IPS-18a (cell line): ENCODE results near the gene CDH13.

Experiments used
- H3K27ac ChIP-seq: one replicate; pipeline ENCODE4 v1.5.1; 2013; ENCODE audit warnings: low read length
- H3K27me3 ChIP-seq: one replicate; pipeline ENCODE4 v1.6.1; 2013; ENCODE audit warnings: mild to moderate bottlenecking, low read length; ENCODE audit not compliant: control insufficient read depth, insufficient read depth
- H3K36me3 ChIP-seq: one replicate; pipeline ENCODE4 v1.6.1; 2013; ENCODE audit warnings: low read depth, low read length; ENCODE audit not compliant: control insufficient read depth
- H3K4me1 ChIP-seq: one replicate; pipeline ENCODE4 v1.6.1; 2013; ENCODE audit warnings: low read depth, low read length; ENCODE audit not compliant: control insufficient read depth
- H3K4me3 ChIP-seq: one replicate; pipeline ENCODE4 v1.5.1; 2013; ENCODE audit warnings: low read length
- H3K9ac ChIP-seq: one replicate; pipeline ENCODE4 v1.6.1; 2013; ENCODE audit warnings: mild to moderate bottlenecking, low read length, moderate library complexity
- H3K9me3 ChIP-seq: one replicate; pipeline ENCODE4 v1.6.1; 2013; ENCODE audit warnings: low read depth, low read length; ENCODE audit not compliant: control insufficient read depth

Gene CDH13

DNA sequence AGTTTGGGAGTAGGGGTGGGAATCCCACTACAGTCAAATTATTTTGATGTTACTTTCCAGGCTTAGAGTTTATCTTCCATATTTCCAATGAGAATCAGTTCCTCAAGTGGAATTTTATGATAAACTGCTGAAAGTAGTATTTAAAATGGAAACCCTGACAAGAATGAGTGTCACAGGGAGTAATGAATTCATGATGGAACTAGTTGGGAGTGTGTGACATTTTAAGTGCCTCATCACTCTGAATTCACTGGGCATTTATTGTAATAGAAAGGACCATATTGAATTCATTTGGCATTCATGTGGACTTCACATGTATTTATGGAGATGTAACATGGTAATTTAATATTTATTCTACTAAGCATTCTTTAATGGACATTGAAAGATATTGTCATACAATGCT is 320.9 kb downstream of the CDH13 start:
- no peaks in the 10 kb centered on the region for H3K27me3 ChIP-seq
- no peaks in the 10 kb centered on the region for H3K9me3 ChIP-seq
- no peaks in the 10 kb centered on the region for H3K36me3 ChIP-seq
- H3K4me1 ChIP-seq = no peaks in the 10 kb centered on the region
- no peak overlapping the region for H3K4me3 ChIP-seq
- no peak overlapping the region for H3K27ac ChIP-seq
- H3K9ac ChIP-seq = no peak overlapping the region

DNA sequence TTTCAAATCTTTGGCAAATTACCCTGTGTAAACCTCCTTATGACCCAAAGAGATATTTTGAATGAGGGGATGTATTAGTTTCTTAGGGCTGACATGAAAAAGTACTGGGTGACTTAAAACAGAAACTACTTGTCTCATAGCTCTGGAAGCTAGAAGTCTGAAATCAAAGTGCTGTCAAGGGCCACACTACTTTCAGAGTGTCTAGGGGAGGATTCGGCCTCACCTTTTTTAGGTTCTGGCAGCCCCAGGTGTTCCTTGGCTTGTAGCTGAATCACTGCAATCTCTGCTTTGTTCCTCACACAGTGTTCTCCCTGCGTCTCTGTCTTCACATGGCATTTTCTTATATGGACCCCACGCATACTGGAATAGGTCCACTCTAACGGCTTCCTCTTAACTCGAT is 322.2 kb downstream of the CDH13 start:
- Histone ChIP-seq H3K9me3 (no peaks in the 10 kb centered on the region), H3K4me3 (no peak overlapping the region), H3K27me3 (no peaks in the 10 kb centered on the region), H3K9ac (no peak overlapping the region), H3K36me3 (no peaks in the 10 kb centered on the region), H3K4me1 (no peaks in the 10 kb centered on the region), H3K27ac (no peak overlapping the region)

DNA sequence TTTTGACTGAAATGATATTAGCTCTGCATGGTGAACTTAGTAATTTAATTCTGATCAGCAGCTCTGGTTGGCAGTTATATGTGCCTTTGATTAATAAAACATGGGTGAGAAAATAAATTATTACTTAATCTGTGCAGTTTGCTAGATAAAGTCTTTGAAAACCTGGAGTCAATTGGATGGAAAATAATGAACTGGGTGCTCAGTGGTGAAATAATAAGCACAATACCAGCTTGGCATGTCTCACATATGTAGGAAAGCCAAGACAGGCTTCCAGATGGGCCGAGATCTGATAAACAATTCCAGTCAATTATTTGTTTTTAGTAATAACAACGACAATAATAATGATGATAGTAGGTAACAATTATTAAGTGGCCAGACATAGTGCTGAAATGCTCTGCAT is 326.7 kb downstream of the CDH13 start:
- Histone ChIP-seq H3K9me3 (no peaks in the 10 kb centered on the region), H3K36me3 (no peaks in the 10 kb centered on the region), H3K27ac (no peak overlapping the region), H3K4me3 (no peak overlapping the region), H3K27me3 (no peaks in the 10 kb centered on the region), H3K4me1 (no peaks in the 10 kb centered on the region), H3K9ac (no peak overlapping the region)

DNA sequence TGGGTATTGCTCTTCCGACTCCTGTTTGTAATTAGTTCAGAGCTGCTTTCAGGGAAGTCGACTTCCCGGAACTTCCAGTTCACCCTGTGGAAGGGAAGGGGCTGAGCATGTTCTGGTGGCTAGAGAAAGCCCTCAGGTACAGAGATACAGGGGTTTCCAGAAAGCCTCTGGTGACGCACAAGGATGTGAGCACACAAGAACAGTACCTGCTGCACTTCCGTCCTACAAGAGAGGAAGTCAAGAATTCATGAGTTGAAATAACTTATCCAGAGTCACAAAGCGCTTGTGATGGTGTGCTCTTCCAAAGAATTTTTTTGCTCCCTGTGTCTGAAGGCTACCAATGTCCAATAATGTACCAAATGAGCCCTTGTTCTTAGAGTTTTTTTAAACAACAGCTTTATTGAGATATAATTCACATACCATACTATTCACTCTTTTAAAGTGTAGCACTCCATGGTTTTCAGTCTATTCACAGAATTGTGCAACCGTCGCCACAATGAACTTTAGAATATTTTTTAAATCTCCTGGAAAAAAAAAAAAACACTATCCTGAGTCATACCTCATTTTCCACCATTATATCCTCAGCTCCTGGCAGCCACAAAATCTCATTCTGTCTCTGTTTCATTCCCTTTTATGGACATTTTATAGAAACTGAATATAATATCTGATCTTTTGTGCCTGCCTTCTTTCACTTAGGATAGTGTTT is 327.6 kb downstream of the CDH13 start:
- Histone ChIP-seq H3K27me3 (no peaks in the 10 kb centered on the region), H3K9me3 (no peaks in the 10 kb centered on the region), H3K36me3 (no peaks in the 10 kb centered on the region), H3K4me1 (no peaks in the 10 kb centered on the region), H3K27ac (no peak overlapping the region), H3K9ac (no peak overlapping the region), H3K4me3 (no peak overlapping the region)

DNA sequence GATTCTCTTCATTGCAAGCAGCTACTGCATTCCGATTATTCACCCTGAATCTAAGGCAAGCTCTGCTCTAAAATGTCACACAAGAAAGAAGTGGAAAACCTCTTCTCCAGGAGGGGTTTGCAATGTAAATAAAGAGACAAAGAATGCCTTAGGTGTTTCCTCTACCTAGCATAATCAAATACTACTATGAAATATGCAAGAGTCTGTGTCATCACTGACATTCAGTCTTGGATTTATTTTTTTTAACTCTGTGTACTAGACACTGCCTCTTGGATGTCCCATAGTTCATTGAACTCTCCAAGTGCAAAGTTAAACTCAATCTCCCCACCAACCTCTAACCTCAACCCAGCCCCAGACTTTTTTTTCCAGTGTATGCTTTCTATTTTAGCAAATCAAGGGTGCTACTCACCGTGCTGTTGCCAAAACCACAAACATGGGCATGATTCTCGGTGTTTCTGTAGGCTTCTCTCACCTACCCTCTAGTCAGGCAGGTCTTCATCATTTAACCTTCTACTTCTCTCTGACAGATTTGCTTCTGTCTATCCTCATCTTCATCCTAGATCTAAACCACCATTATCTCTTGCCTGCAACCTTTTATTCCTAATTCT is 329.1 kb downstream of the CDH13 start:
- Histone ChIP-seq H3K9me3 (no peaks in the 10 kb centered on the region), H3K4me3 (no peak overlapping the region), H3K36me3 (no peaks in the 10 kb centered on the region), H3K4me1 (no peaks in the 10 kb centered on the region), H3K27me3 (no peaks in the 10 kb centered on the region), H3K27ac (no peak overlapping the region), H3K9ac (no peak overlapping the region)

DNA sequence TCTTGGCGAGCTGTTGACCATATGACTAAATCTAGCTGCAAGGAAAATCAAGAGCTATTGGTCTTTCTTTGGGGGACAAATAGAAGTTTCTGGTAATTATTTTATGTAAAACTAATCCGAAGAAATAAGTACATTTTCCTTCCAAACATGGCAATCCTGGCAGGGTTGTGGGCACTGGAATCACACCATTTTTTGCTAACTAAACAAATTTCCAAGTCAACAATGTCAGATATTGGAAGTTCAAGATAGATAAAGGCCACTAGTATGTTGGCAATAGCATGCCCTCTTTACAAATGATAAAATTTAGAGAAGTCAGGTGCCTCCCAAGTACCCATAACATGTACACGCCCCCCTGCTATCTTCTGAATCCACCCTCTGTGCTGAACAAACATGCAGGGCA is 330.4 kb downstream of the CDH13 start:
- Histone ChIP-seq H3K4me1 (no peaks in the 10 kb centered on the region), H3K9me3 (no peaks in the 10 kb centered on the region), H3K4me3 (no peak overlapping the region), H3K36me3 (no peaks in the 10 kb centered on the region), H3K27me3 (no peaks in the 10 kb centered on the region), H3K9ac (no peak overlapping the region), H3K27ac (no peak overlapping the region)

DNA sequence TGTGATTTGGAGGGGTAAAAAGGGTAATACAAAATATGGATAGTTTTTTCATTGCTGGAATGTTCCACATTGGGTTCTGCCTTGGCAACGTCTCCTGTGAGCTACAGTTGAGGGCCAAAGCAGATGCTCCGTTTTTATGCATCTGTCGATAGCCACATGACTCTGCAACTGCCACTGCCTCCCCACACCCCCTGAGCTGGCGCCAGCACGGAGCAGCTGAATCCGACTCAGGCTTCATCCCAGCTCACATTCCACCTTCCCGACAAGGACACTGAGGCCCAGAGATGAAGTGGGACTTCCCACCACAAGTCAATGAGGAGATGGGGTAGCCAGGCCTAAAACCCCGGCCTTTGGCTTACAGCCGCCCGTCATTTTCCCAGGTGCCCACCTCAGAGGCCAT is 334.1 kb downstream of the CDH13 start:
- Histone ChIP-seq H3K9ac (no peak overlapping the region), H3K4me3 (no peak overlapping the region), H3K4me1 (no peaks in the 10 kb centered on the region), H3K27me3 (no peaks in the 10 kb centered on the region), H3K9me3 (no peaks in the 10 kb centered on the region), H3K36me3 (no peaks in the 10 kb centered on the region), H3K27ac (no peak overlapping the region)

DNA sequence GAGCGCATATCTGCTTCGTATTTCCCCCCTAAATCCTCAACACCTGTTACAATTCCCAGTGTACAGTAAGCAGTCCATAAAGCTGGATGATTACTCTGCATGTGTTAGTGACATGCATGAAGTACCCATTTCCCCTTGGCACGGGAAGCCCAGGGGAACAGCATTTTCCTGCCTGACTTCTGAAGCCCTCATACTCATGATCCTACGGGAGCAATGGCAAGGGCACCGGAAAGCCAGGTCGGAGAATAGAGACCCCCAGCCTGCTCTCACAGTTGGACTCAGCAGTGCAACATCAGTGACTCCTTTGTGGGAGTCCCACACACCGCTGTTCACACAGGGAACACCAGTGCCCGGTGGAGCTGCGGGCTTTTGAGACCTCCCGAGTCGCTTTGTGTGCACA is 336.9 kb downstream of the CDH13 start:
- Histone ChIP-seq H3K27ac (no peak overlapping the region), H3K9ac (no peak overlapping the region), H3K27me3 (no peaks in the 10 kb centered on the region), H3K9me3 (no peaks in the 10 kb centered on the region), H3K4me1 (no peaks in the 10 kb centered on the region), H3K4me3 (no peak overlapping the region), H3K36me3 (no peaks in the 10 kb centered on the region)

DNA sequence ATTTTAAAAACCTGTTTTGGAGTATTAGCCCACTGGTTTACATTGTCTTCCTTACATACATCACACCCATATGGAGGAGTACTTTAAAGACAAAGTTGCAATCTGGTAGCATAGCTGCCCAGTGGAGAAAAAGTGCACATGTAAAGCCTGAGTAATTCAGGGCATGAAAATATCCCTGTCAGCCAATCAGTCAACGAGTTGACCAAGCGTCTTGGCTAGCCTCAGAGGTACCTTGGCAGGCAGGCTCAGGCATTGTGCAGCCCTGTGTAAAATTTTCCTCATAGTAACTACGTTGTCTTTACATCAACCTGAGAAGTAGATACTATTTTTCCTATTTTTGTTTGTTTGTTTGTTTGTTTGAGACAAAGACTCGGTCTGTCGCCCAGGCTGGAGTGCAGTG is 339.0 kb downstream of the CDH13 start:
- H3K4me3 ChIP-seq = no peak overlapping the region
- H3K9ac ChIP-seq = no peak overlapping the region
- H3K4me1 ChIP-seq = no peaks in the 10 kb centered on the region
- H3K36me3 ChIP-seq = no peaks in the 10 kb centered on the region
- no peaks in the 10 kb centered on the region for H3K27me3 ChIP-seq
- no peak overlapping the region for H3K27ac ChIP-seq
- H3K9me3 ChIP-seq = no peaks in the 10 kb centered on the region

DNA sequence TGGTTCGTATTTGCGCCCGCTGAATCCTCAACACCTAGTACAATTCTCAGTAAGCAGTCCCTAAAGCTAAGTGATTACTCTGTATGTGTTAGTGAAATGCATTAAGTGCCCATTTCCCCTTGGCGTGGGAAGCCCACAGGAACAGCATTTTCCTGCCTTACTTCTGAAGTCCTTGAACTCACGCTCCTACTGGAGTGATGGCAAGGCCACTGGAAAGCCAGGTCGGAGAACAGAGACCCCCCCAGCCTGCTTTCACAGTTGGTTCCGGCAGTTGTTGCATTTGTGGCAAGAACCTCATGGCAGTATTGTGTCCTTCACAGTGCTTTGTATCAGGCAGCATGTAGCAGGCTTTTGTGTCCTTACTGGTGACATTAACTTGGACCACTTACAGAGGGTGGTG is 340.7 kb downstream of the CDH13 start:
- Histone ChIP-seq H3K4me3 (no peak overlapping the region), H3K9me3 (no peaks in the 10 kb centered on the region), H3K36me3 (no peaks in the 10 kb centered on the region), H3K4me1 (no peaks in the 10 kb centered on the region), H3K27me3 (no peaks in the 10 kb centered on the region), H3K9ac (no peak overlapping the region), H3K27ac (no peak overlapping the region)

DNA sequence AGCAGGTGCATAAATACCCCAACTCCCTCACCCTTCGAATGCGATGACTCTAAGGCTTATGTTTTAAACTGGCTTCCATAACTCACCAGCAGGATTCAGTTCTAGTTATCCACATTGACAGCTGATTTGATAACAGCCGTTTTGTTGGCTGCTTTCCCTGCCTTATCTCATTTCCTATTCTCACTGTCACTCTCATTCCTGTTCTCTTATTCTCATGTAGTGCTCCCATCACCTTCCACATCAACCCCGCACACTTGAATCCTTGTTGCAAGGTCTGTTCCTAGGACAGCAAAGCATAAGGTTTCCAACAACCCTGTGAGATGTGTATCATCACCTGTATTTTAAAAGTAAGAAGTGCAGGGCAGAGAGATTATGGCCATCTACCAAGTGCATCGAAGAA is 344.4 kb downstream of the CDH13 start:
- H3K9ac ChIP-seq = no peak overlapping the region
- H3K27ac ChIP-seq = no peak overlapping the region
- no peaks in the 10 kb centered on the region for H3K9me3 ChIP-seq
- no peaks in the 10 kb centered on the region for H3K27me3 ChIP-seq
- H3K4me3 ChIP-seq = no peak overlapping the region
- H3K4me1 ChIP-seq = no peaks in the 10 kb centered on the region
- H3K36me3 ChIP-seq = no peaks in the 10 kb centered on the region

DNA sequence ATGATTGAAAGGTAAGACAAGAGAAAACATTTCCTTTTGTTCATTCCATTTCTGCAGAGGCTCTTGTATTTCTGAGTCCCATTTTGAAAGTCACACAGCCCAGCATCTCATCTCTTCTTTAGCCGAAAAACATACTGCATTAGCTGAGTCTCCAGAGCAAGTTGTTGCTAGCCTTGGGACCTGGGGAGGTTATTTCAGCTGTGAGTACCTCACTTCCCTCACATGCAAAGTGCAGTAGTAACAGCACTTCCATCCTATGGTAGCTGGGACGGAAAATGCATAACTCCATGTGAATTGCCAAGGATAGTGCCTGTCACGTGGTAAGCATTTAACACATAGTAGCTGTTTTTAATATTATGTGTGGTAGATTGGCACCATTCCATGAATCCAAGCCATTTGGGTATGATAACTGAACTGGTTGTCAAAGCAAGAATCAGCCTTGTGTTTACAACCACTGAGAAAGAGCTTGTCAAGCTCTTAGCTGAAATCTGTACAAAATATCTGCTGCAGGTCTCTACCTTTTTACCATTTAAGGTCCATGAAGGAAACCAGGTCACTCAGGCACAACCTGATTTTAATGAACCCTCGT is 345.7 kb downstream of the CDH13 start:
- H3K36me3 ChIP-seq = no peaks in the 10 kb centered on the region

More for the DNA sequence above, 345.7 kb downstream of the CDH13 start:
- H3K27me3 ChIP-seq = no peaks in the 10 kb centered on the region
- H3K9ac ChIP-seq = no peak overlapping the region
- H3K9me3 ChIP-seq = no peaks in the 10 kb centered on the region
- no peak overlapping the region for H3K4me3 ChIP-seq
- H3K4me1 ChIP-seq = no peaks in the 10 kb centered on the region
- no peak overlapping the region for H3K27ac ChIP-seq
